Measurements from ENCODE around the gene ISM1.

Gene ISM1

DNA sequence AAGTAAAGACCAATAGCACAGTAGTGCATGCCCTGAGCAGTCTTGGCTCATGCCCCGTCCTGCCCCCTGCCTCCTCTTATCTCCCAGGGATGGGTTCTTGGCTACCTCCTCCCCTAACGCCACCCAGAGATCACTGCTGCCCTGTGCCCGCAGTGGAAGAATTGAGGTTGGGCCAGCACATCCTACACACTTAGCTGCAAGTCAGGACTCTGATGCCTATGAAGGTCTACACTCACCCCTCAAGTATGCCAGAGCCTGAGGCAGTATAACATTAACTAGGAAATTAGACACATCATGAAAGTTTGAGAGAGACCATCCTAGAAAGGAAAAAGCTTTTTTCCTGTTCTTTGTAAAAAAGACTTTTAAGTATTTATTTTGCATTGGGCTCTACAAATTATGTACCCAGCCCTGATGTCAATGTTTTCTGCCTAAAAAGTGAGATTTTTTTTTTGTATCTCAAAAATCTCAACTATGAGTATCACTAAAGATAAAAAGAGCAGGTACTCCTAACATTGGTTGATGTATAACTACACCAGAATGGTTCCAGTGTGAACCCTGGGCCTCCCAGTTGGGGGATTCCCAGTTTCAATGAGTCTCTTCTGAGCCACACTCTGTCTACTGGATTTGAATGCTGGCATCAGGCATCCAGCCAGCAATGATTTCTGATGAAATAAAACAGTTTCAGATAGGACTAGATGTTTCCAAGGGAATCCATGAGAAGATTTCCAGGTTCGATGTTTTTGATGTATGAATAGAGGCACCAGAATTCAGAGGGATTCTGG lies 115.4 kb downstream of the ISM1 start:
- no peaks in the 10 kb centered on the region for H3K79me2 ChIP-seq (ENCODE audit: control insufficient read depth, insufficient read depth, low read length, unreplicated experiment)
- H2AFZ ChIP-seq (ENCODE audit: low read length, unreplicated experiment): no peak overlapping the region
- peaks cover 7% of the 10 kb centered on the region; the same call in 1 of the 2 replicates for H3K27me3 ChIP-seq (ENCODE audit: insufficient read depth, low read length)
- no peak overlapping the region for H3K4me3 ChIP-seq (ENCODE audit: low read depth, low read length)
- no peaks in the 10 kb centered on the region for H3K36me3 ChIP-seq (ENCODE audit: insufficient read depth, low read length)
- no peak overlapping the region for H3K27ac ChIP-seq (ENCODE audit: low read depth, low read length)
- peaks cover 6% of the 10 kb centered on the region for H3K4me1 ChIP-seq (ENCODE audit: control insufficient read depth, insufficient read depth, low read length, unreplicated experiment)

DNA sequence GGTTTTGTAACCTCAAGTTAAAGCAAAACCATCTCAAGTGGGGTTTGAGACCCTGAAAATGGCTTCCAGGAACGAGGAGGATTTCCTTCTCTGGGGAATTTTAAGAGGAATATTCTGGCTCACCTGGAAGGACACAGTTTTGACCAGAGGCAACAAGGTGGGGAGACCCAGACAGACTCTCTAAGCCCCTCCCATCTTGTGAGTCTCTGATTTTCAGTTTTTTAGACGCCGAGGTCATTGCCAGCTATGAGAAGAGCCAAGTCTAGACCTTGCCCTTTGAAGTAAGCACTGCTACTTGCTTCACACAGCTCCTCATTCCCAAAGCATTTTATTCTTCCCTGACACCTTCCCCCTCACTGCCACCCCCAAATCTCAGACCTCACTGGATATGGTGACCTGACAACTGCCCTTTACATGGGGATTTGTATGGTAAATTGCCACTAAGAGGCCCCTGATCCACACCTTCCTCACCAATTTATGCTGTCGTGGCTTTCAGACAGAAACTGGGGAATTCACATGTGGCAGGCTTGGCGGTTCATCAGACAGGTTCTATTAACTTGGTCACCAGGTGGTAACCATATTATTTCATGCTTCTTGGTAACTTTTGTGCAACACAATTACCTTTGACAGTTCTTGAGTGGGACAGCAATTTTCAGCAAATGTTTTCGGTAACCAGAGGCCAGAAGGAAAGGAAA lies 116.2 kb downstream of the ISM1 start:
- Histone ChIP-seq H3K27me3 (ENCODE audit: insufficient read depth, low read length) (peaks cover 7% of the 10 kb centered on the region; the same call in 1 of the 2 replicates), H2AFZ (ENCODE audit: low read length, unreplicated experiment) (no peak overlapping the region), H3K4me1 (ENCODE audit: control insufficient read depth, insufficient read depth, low read length, unreplicated experiment) (no peaks in the 10 kb centered on the region), H3K36me3 (ENCODE audit: insufficient read depth, low read length) (no peaks in the 10 kb centered on the region), H3K27ac (ENCODE audit: low read depth, low read length) (no peak overlapping the region), H3K4me3 (ENCODE audit: low read depth, low read length) (no peak overlapping the region), H3K79me2 (ENCODE audit: control insufficient read depth, insufficient read depth, low read length, unreplicated experiment) (no peaks in the 10 kb centered on the region)

DNA sequence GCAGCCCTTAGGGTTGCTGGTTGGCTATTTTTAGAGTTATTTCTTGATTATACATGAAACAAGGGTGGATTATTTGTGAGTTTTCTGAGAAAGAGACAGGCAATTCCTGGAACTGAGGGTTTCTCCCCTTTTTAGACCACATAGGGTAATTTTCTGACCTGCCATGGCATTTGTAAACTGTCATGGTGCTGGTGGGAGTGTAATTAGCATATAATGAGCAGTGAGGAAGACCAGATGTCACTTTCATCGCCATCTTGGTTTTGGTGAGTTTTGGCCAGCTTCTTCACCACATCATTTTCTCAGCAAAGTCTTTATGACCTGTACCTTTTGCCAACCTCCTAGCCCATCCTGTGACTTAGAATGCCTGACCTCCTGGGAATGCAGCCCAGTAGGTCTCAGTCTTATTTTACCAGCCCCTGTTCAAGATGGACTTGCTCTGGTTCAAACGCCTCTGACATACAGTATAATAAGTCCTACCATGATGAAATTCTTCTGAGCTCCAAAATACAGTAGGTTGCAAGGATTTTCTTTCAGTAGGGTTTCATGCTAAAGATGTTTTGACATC lies 117.1 kb downstream of the ISM1 start:
- H2AFZ ChIP-seq (ENCODE audit: low read length, unreplicated experiment): no peak overlapping the region
- peaks cover 7% of the 10 kb centered on the region; the same call in 1 of the 2 replicates for H3K27me3 ChIP-seq (ENCODE audit: insufficient read depth, low read length)
- no peaks in the 10 kb centered on the region for H3K4me1 ChIP-seq (ENCODE audit: control insufficient read depth, insufficient read depth, low read length, unreplicated experiment)
- no peaks in the 10 kb centered on the region for H3K36me3 ChIP-seq (ENCODE audit: insufficient read depth, low read length)
- H3K27ac ChIP-seq (ENCODE audit: low read depth, low read length): no peak overlapping the region
- H3K79me2 ChIP-seq (ENCODE audit: control insufficient read depth, insufficient read depth, low read length, unreplicated experiment): no peaks in the 10 kb centered on the region
- no peak overlapping the region for H3K4me3 ChIP-seq (ENCODE audit: low read depth, low read length)

DNA sequence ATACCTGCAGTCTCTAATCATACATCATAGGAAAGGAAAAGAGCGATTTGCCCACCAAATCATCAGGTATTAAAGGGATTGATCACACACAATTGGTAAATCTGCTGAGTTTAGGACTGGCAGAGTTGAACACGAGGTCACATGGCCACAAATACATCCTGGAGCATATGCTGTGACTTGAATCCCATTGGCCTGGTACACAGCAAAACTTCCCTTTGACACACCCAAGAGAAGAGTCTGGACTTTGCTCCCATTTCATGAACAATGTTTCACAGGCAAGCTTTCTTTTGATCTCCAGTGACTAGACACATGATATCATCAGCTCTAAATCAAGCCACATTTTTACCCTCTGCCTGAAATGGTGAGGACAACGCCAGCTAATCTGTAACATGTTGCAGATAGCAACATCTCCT lies 117.9 kb downstream of the ISM1 start:
- no peaks in the 10 kb centered on the region for H3K4me1 ChIP-seq (ENCODE audit: control insufficient read depth, insufficient read depth, low read length, unreplicated experiment)
- H3K27ac ChIP-seq (ENCODE audit: low read depth, low read length): no peak overlapping the region
- H2AFZ ChIP-seq (ENCODE audit: low read length, unreplicated experiment): no peak overlapping the region
- H3K36me3 ChIP-seq (ENCODE audit: insufficient read depth, low read length): no peaks in the 10 kb centered on the region
- H3K79me2 ChIP-seq (ENCODE audit: control insufficient read depth, insufficient read depth, low read length, unreplicated experiment): no peaks in the 10 kb centered on the region
- H3K27me3 ChIP-seq (ENCODE audit: insufficient read depth, low read length): peaks cover 7% of the 10 kb centered on the region; the same call in 1 of the 2 replicates
- no peak overlapping the region for H3K4me3 ChIP-seq (ENCODE audit: low read depth, low read length)

DNA sequence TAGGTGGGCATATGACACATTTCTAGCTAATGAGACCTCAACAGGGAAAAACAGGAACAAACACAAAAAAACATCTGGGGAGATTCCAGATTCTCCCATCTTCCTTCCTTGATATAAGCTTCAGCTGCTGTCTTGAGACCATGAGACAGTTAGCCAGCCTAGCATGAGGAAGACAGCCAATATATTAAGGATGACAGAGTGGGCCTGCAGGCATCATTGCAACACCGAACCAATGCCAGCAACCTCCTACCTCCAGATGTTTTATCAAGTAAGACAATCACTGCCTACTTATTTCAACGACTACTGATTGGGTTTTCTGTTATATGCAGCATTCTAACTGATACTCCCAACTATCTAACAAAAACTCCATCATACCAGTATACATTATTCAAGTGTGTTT lies 119.0 kb downstream of the ISM1 start:
- Histone ChIP-seq H3K27ac (ENCODE audit: low read depth, low read length) (no peak overlapping the region), H3K4me3 (ENCODE audit: low read depth, low read length) (no peak overlapping the region), H3K4me1 (ENCODE audit: control insufficient read depth, insufficient read depth, low read length, unreplicated experiment) (no peaks in the 10 kb centered on the region), H3K79me2 (ENCODE audit: control insufficient read depth, insufficient read depth, low read length, unreplicated experiment) (no peaks in the 10 kb centered on the region), H3K27me3 (ENCODE audit: insufficient read depth, low read length) (peaks cover 7% of the 10 kb centered on the region; the same call in 1 of the 2 replicates), H2AFZ (ENCODE audit: low read length, unreplicated experiment) (no peak overlapping the region), H3K36me3 (ENCODE audit: insufficient read depth, low read length) (no peaks in the 10 kb centered on the region)

DNA sequence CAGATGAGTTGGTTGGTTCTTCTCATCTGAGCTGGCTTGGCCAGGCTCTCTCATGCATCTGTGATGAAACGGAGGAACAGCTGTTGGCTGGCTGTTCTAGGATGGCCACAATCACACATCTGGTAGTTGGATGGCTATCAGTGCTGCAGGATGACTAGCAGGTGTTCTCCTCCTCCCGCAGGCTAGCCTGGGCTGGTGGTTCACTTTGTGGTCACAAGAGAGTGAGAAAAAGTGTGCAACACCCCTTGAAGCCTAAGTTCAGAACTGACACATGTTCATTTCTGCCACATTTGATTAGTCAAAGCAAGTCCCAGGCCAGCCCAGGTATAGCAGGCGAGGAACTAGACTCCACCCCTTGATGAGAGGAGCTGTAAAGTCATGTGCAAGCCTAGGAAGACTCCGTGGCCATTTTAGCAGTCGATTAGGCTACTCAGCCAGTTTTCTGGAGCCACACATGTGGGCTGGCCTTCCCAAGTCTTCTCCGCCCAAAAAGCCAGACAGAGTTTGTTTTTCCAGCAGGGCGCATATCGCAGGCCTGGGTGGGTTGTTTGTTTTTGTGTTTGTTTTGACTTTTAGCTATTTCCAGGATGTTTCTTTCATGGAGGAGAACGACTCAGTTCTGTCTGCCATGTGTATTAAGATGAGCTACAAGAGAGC lies 120.8 kb downstream of the ISM1 start:
- H3K27ac ChIP-seq (ENCODE audit: low read depth, low read length): no peak overlapping the region
- H3K4me1 ChIP-seq (ENCODE audit: control insufficient read depth, insufficient read depth, low read length, unreplicated experiment): no peaks in the 10 kb centered on the region
- no peaks in the 10 kb centered on the region for H3K79me2 ChIP-seq (ENCODE audit: control insufficient read depth, insufficient read depth, low read length, unreplicated experiment)
- no peak overlapping the region for H2AFZ ChIP-seq (ENCODE audit: low read length, unreplicated experiment)
- no peak overlapping the region for H3K4me3 ChIP-seq (ENCODE audit: low read depth, low read length)
- peaks cover 7% of the 10 kb centered on the region; the same call in 1 of the 2 replicates for H3K27me3 ChIP-seq (ENCODE audit: insufficient read depth, low read length)
- H3K36me3 ChIP-seq (ENCODE audit: insufficient read depth, low read length): no peaks in the 10 kb centered on the region

DNA sequence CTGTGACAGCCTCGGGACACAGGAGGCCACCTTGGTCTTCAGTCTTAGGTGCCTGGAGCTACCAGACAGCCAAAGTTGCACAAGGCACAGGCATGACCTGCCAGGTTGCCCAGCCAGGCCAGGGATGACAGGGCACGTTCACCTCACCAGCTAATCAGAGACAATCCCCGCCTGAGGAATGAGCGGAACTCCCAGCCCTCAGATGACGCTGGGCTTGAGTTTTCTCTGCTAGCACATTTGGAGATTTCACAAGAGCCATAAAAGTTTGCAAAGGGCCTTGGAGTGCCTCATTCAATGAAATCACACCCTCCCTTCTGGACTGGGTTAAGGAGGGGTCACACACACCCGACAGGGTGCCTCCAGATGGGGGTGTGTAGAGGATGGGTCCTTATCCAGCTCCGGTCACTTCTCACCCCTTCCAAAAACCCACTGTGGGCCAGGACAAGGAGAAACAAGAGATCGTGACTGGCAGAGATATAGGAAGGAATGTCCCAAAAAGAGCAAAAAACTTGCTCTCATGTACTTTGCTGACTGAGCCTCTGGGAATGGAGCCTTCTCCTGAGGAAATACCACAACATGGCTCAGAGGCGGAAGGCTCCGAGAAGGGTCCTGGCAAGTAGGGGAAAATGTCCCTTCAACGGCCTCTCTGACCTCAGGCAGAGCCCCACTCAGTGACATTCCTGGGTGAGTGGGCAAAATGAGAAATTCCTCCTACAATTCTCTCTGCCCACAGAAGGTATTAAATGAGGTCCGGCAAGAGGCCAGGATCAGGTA lies 121.6 kb downstream of the ISM1 start:
- Histone ChIP-seq H2AFZ (ENCODE audit: low read length, unreplicated experiment) (no peak overlapping the region), H3K27ac (ENCODE audit: low read depth, low read length) (no peak overlapping the region)

DNA sequence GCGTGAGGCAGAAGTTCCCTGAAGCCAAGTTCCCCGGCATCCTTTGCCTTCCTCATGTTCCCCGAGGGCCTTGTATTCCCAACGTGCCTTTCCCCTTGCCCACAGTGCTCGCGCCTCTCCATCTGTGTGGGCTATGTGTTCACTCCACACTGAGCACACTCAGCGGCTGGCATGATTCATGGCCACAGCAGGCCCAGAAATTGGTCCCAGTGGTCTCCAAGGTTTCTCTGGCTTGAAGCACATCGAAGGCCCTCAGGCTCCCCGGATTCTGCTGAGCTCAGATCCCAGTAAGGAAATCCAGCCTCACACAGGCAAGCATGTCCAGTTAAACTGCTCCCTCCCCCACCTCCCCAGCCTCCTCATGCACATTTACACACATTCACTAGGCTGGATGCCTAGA lies 123.6 kb downstream of the ISM1 start:
- no peak overlapping the region for H3K4me3 ChIP-seq (ENCODE audit: low read depth, low read length)
- H3K36me3 ChIP-seq (ENCODE audit: insufficient read depth, low read length): no peaks in the 10 kb centered on the region
- no peaks in the 10 kb centered on the region for H3K27me3 ChIP-seq (ENCODE audit: insufficient read depth, low read length)
- H3K79me2 ChIP-seq (ENCODE audit: control insufficient read depth, insufficient read depth, low read length, unreplicated experiment): no peaks in the 10 kb centered on the region
- peaks cover 13% of the 10 kb centered on the region for H3K4me1 ChIP-seq (ENCODE audit: control insufficient read depth, insufficient read depth, low read length, unreplicated experiment)
- no peak overlapping the region for H2AFZ ChIP-seq (ENCODE audit: low read length, unreplicated experiment)
- H3K27ac ChIP-seq (ENCODE audit: low read depth, low read length): no peak overlapping the region

More for the DNA sequence above, 121.6 kb downstream of the ISM1 start:
- Histone ChIP-seq H3K36me3 (ENCODE audit: insufficient read depth, low read length) (no peaks in the 10 kb centered on the region), H3K27me3 (ENCODE audit: insufficient read depth, low read length) (peaks cover 7% of the 10 kb centered on the region; the same call in 1 of the 2 replicates), H3K4me1 (ENCODE audit: control insufficient read depth, insufficient read depth, low read length, unreplicated experiment) (no peaks in the 10 kb centered on the region), H3K79me2 (ENCODE audit: control insufficient read depth, insufficient read depth, low read length, unreplicated experiment) (no peaks in the 10 kb centered on the region), H3K4me3 (ENCODE audit: low read depth, low read length) (no peak overlapping the region)

DNA sequence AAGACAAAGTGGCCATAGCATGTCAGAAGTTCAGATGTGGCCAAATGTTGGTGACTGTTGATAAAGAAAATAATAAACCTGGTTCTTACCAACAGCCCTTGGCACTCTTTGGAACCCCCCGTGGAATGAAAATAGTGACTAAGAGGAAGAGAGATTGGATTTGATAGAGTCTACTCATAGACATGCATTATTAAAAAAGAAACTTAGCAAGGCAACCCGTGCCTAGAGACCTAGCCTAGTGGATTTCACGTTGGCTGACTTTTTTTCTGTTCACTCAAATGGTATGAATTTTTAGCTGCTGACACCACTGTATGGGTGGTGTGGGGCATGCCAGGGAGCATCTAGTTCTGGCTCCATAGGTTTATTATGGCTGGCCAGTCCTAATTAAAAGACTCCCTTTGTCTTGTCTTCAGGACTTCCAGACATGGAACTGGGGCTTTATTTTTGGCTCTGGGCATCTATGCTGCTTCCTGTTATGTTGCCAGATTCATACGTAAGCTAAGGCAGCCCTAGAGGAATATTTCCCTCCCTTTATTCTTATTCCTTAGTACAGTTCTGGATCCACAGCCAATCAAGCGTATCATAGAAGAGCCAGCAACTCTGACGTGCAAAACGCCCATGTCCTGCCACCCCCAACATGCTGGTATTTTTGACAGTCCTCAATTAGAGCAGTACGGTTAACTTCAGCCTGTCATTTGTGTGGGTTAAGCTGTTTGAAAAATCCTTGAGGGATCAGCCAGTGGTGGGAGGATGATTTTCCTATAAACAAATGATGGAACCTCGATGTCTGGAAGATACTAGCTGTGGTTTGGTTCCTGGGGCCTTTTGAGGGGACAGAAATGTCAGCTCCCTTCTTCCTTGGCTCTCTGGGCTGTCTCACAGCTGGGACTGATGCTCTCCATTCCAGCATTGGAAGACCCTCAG lies 127.5 kb downstream of the ISM1 start:
- Histone ChIP-seq H3K4me3 (ENCODE audit: low read depth, low read length) (peak overlapping the region; percentile 22), H3K27ac (ENCODE audit: low read depth, low read length) (peak overlapping the region; percentile 26; the same call in 1 of the 2 replicates), H3K36me3 (ENCODE audit: insufficient read depth, low read length) (no peaks in the 10 kb centered on the region), H2AFZ (ENCODE audit: low read length, unreplicated experiment) (peak overlapping the region; percentile 33), H3K27me3 (ENCODE audit: insufficient read depth, low read length) (no peaks in the 10 kb centered on the region), H3K79me2 (ENCODE audit: control insufficient read depth, insufficient read depth, low read length, unreplicated experiment) (no peaks in the 10 kb centered on the region), H3K4me1 (ENCODE audit: control insufficient read depth, insufficient read depth, low read length, unreplicated experiment) (peaks cover 13% of the 10 kb centered on the region)

Data from ACC112 (cell line).